Fibroblast of mammary gland (primary cell): ENCODE data around the gene SPANXN3.
"Not testable (repeated sequence)": the region's sequence is repeated elsewhere in the genome, so short reads cannot be mapped to it uniquely, and the experiment has no call there.

Experiments
- DNase-seq: peaks from one replicate; pipeline ENCODE4 v3.0.0-alpha.2; 2010; ENCODE audit warnings: low read depth
- H3K4me3 ChIP-seq: 2 replicates; pipeline ENCODE4 v1.5.1; 2011; ENCODE audit warnings: low read depth, mild to moderate bottlenecking, low read length, moderate library complexity; ENCODE audit not compliant: control insufficient read depth
- TF ChIP-seq, protein P1 (sequence below): conservative IDR thresholded peaks from 2 replicates; pipeline ENCODE4 v1.5.1; 2011; ENCODE audit warnings: low read depth, low read length, inconsistent platforms; ENCODE audit not compliant: control insufficient read depth, insufficient read depth

The SPANXN3 gene, protein sequence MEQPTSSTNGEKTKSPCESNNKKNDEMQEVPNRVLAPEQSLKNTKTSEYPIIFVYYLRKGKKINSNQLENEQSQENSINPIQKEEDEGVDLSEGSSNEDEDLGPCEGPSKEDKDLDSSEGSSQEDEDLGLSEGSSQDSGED

DNA sequence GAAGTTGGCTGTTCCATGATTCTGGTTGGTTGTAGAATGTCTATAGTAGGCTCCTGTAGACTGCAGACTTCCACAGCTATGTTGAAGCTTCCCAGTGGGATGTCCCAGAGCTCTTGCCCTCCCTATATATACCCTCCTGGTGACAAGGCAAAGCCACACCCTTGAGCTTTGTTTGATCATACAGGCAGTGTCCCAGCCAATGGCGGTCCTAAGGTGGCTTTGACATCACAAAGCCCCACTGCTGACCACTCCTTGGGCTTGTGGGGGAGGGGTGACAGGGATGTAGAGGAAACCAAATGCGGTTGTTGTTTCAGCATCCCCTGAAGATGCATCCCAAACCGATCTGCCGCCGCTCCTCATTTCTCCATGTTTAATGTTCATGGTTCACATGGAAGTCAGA lies at the start of gene SPANXN3:
TSS of gene SPANXN3 (minus strand) at position 101 of the 400 bp plus-strand sequence. CDS start at position 17, 84 bp downstream.
- DNase-seq, H3K4me3 ChIP-seq: not testable (repeated sequence)

DNA sequence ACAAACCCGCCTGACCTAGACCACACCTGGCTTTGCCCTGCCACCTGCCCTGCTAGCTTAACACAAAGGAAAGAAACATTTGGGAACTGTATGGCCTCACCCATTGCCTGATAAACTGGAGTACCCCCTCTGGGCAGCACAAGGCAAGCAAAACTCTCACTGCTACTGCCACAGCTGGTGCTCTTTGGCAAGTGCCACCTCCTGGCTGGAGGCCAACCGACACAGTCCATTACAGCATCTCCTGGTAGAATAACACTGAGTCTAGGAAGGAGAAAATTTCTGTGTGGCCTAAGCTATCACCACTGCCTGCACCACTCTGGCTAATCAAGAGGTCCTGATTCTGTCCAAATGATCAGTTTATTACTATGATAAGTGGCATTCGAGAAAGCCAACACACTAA lies 18.9 kb upstream of the SPANXN3 start:
- no peak for DNase-seq
- no peak overlapping the region for H3K4me3 ChIP-seq
- TF ChIP-seq, protein P1, sequence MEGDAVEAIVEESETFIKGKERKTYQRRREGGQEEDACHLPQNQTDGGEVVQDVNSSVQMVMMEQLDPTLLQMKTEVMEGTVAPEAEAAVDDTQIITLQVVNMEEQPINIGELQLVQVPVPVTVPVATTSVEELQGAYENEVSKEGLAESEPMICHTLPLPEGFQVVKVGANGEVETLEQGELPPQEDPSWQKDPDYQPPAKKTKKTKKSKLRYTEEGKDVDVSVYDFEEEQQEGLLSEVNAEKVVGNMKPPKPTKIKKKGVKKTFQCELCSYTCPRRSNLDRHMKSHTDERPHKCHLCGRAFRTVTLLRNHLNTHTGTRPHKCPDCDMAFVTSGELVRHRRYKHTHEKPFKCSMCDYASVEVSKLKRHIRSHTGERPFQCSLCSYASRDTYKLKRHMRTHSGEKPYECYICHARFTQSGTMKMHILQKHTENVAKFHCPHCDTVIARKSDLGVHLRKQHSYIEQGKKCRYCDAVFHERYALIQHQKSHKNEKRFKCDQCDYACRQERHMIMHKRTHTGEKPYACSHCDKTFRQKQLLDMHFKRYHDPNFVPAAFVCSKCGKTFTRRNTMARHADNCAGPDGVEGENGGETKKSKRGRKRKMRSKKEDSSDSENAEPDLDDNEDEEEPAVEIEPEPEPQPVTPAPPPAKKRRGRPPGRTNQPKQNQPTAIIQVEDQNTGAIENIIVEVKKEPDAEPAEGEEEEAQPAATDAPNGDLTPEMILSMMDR: no peak

DNA sequence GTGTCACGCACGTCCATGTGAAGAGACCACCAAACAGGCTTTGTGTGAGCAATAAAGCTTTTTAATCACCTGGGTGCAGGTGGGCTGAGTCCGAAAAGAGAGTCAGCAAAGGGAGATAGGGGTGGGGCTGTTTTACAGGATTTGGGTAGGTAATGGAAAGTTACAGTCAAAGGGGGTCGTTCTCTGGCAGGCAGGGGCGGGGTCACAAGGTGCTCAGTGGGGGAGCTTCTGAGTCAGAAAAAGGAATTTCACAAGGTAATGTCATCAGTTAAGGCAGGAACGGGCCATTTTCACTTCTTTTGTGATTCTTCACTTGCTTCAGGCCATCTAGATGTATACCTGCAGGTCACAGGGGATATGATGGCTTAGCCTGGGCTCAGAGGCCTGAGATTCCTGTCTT lies 15.1 kb downstream of the SPANXN3 start:
- H3K4me3 ChIP-seq: not testable (repeated sequence)

DNA sequence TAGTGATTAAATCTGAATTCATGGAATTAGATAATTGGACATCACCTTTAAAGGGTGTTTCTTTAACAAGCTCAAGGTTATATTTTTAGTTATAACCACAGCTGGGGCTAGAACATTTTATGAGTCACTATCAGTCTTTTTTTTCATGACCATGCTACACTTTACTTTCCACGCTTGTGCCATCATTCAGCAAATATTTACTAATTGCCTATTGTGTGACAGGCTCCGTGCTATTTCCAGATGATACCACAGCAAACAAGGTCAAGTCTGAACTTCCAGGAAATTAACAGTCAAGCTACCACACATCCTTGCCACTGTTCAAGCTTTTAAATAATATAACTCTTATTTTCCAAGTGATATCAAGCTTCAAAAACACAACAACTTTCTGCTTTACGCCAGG lies 16.5 kb downstream of the SPANXN3 start:
- DNase-seq: no peak
- no peak overlapping the region for H3K4me3 ChIP-seq
- TF ChIP-seq, protein P1: no peak

More for the DNA sequence above, 15.1 kb downstream of the SPANXN3 start:
- not testable (repeated sequence) for DNase-seq

DNA sequence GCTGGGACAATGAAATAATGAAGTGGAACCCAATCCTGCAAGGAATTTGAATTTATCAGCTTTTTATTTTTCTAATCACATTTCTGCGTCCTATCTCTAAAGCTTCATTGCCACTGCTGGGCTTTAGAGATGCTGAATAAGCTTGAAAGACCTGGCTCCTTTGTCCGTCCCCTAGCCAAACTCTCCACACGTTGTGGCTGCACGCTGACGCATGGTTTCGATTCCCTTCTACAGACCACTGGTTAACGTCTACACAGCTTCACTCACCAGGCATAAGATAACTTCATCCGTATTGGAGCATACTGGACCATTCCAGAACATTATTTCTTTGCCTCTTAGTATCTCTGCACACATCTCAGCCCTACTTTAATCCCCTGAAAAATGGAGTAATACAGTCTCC lies 31.2 kb downstream of the SPANXN3 start:
- TF ChIP-seq, protein P1: no peak
- no peak for DNase-seq
- no peak overlapping the region for H3K4me3 ChIP-seq

DNA sequence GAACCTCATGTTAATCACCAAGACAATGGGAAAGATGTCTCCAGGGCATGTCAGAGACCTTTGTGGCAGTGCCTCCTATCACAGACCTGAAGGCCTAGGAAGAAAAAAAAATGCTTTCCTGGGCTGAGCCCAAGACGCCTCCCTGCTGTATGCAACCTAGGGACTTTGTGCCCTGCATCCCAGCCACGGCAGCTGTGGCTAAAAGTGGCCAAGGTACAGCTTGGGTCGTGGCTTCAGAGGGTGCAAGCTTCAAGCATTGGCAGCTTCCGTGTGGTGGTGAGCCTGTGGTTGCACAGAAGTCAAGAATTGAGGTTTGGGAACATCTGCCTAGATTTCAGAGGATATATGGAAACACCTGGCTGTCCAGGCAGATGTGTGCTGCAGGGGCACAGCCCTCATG lies 40.5 kb downstream of the SPANXN3 start:
- DNase-seq: no peak
- H3K4me3 ChIP-seq: no peak overlapping the region
- TF ChIP-seq, protein P1: no peak

DNA sequence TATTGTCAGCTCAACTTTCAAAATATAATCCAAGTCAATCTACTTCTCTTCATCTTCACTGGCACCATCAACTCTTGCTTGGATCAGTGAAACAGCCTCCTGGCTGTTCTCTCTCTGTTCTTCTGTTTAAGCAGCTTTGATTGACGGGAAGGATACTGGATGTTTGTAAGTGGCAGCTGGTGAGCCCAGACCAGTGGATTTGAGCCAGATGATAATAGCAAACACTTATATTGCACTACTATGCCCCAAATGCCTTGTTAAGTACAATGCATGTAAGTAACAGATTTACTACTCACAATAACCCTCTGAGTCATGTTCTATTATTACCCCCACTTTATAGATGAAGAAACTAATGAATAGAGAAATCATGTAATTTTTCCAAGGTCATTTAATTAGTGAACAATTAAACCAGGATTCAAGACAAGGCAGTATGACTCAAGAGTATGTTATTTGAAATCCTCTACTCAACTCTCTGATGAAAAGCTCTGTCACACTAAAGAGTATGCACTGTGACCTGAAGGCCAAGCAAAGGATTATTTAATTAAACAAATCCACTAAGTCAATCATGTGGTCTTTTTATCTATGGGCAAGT lies 44.8 kb downstream of the SPANXN3 start:
- no peak for DNase-seq
- TF ChIP-seq, protein P1: no peak
- no peak overlapping the region for H3K4me3 ChIP-seq

DNA sequence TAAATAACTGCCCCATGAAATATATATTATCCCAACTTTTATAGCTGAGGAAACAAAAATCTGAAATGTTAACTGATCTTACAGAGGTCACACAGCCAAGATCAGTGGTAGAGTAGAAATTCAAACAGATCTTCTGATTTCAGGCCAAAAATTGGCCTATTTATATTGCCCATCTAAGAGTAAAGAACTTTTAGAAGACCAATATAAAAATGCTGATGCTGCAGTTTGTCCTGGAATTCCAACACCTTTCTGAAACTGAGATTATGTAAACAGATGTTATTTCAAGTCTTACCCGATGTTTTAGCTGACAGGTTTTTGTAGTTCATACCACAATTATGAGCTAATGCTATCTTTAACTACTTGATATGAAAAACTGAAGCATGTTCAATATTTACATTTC lies 51.1 kb downstream of the SPANXN3 start:
- TF ChIP-seq, protein P1: no peak
- DNase-seq: no peak
- H3K4me3 ChIP-seq: no peak overlapping the region
